ENCODE measurements around the gene ADSS1.

DNA sequence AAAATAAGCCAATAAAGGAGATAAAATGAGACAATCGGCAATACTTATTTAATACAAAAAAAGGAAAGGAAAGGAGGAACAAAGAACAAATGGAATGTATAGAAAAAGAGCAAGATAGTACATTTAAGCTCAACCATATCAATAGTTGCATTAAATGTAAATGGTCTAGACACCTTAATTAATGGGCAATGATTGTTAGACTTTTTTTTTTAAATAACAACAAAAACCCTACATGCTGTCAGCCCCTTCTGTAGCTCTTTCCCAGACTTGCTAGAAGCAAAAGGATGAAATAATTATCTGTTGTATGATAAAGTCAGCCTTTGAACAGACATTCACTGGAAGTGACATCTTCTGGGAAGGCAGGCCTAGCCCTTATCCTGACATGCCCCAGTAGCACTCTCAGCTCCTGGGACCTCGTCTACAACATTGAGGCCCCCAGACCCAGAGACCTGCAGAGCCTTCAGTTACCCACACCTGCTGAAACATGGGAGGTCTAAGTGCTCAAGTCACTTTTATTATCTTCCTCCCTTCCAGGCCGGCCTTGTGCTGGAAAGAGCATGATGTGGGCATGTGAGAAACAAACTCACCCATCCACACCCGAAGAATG, 42.3 kb downstream of the ADSS1 start:
- TF ChIP-seq POLR2AphosphoS5 (IDR thresholded peaks at IDR 0.05) = no peak
- TF ChIP-seq, protein P1, sequence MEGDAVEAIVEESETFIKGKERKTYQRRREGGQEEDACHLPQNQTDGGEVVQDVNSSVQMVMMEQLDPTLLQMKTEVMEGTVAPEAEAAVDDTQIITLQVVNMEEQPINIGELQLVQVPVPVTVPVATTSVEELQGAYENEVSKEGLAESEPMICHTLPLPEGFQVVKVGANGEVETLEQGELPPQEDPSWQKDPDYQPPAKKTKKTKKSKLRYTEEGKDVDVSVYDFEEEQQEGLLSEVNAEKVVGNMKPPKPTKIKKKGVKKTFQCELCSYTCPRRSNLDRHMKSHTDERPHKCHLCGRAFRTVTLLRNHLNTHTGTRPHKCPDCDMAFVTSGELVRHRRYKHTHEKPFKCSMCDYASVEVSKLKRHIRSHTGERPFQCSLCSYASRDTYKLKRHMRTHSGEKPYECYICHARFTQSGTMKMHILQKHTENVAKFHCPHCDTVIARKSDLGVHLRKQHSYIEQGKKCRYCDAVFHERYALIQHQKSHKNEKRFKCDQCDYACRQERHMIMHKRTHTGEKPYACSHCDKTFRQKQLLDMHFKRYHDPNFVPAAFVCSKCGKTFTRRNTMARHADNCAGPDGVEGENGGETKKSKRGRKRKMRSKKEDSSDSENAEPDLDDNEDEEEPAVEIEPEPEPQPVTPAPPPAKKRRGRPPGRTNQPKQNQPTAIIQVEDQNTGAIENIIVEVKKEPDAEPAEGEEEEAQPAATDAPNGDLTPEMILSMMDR (IDR thresholded peaks at IDR 0.05 in 8 of 11, conservative IDR thresholded peaks at IDR 0.05 in 3 of 11) = no peak
- TF ChIP-seq POLR2A (IDR thresholded peaks at IDR 0.05) = no peak
